Left lung (tissue), 10 donors: ENCODE measurements around the gene C4orf33. TPM values are rescaled to one million over a fixed set of nuclear protein-coding genes. Genes with fewer than 3 reads are reported as not detected.
"Not testable (repeated sequence)": the region's sequence is repeated elsewhere in the genome, so short reads cannot be mapped to it uniquely, and the experiment has no call there.

Experiments
- ATAC-seq: fragments of 200-7000 bp; cut with Tn5 transposase; one replicate; pipeline ENCODE4 v1.9.1; 2020; ENCODE audit warnings: moderate library complexity
- DNase-seq, 4 donors: peaks; one replicate each; pipeline ENCODE4 v3.0.0-alpha.2; 2013 to 2020
- H3K27ac ChIP-seq, 2 donors: fragments of 200-600 bp; sonication (generic) in 1 of 2; one replicate each; pipeline versions ENCODE4 v1.5.0 to v1.8.0; 2020 to 2021
- H3K27me3 ChIP-seq, 2 donors: fragments of 200-600 bp; sonication (generic) in 1 of 2; one replicate each; pipeline versions ENCODE4 v1.5.0 to v1.8.0; 2020 to 2021
- H3K36me3 ChIP-seq, 2 donors: fragments of 200-600 bp; sonication (generic) in 1 of 2; one replicate each; pipeline versions ENCODE4 v1.5.0 to v1.8.0; 2020 to 2021
- H3K4me1 ChIP-seq, 2 donors: fragments of 200-600 bp; one replicate each; pipeline ENCODE4 v1.8.0; 2021
- H3K4me3 ChIP-seq, 2 donors: fragments of 200-600 bp; sonication (generic) in 1 of 2; one replicate each; pipeline versions ENCODE4 v1.5.0 to v1.8.0; 2020 to 2021; ENCODE audit warnings: mild to moderate bottlenecking in 1 of 2
- H3K9me3 ChIP-seq, 2 donors: fragments of 200-600 bp; sonication (generic) in 1 of 2; one replicate each; pipeline versions ENCODE4 v1.5.0 to v1.8.0; 2020 to 2021
- CTCF ChIP-seq, 2 donors: fragments of 200-600 bp; sonication (generic) in 1 of 2; IDR thresholded peaks; one replicate each; pipeline versions ENCODE4 v1.5.0 to v1.8.0; 2021; ENCODE audit warnings: antibody characterized with exemption in 2 of 2
- intact Hi-C, 2 donors: fragments of 100-400 bp; cut with DNase I; formaldehyde crosslinking; loops; one replicate each; pipeline versions ENCODE4 v1.11.2 to v1.14.2; 2022
- polyA plus RNA-seq, 6 donors: library from polyadenylated mRNA; unstranded; fragments of 120-200 nt; gene quantifications; one replicate each; pipeline ENCODE4 v1.2.1, GENCODE V29; 2013; ENCODE audit not compliant: insufficient read length in 6 of 6
- total RNA-seq, 2 donors: library from RNA; stranded (reverse); fragmentation: NEBNext Ultra II Directional; extraction: Animal tissue kit (Norgen Biotek cat#: 25700); gene quantifications; one replicate each; pipeline ENCODE4 v1.2.1, GENCODE V29; 2021
- donor health status: DM: no; HTN: yes; CAD: no.
- donor health status: DM: no; HTN: no; CAD: no.

Gene C4orf33
- total and polyA plus RNA-seq, 8 donors, result 11.0 to 21.1 (median 18.1) TPM

- ATAC-seq (no peak), DNase-seq (no peak)
- H3K27ac ChIP-seq, result no peak overlapping the region
- no peak for TF ChIP-seq CTCF (IDR thresholded peaks at IDR 0.05)
- intact Hi-C loops, result no loop called here
- no peaks in the 10 kb centered on the region for H3K4me1 ChIP-seq
- H3K36me3 ChIP-seq, result no peaks in the 10 kb centered on the region
- H3K27me3 ChIP-seq, result no peaks in the 10 kb centered on the region
- H3K9me3 ChIP-seq, result no peaks in the 10 kb centered on the region
- H3K4me3 ChIP-seq, result no peak overlapping the region
These were observed 21.8 kb downstream of the C4orf33 start for GRCh38 chr4:129117705-129118104.

GRCh38 chr4:129126614-129127013, 30.7 kb downstream of the C4orf33 start:
- H3K9me3 ChIP-seq, DNase-seq, H3K36me3 ChIP-seq, H3K27ac ChIP-seq, intact Hi-C loops, H3K4me1 ChIP-seq, ATAC-seq, H3K4me3 ChIP-seq, H3K27me3 ChIP-seq: not testable (repeated sequence)

GRCh38 chr4:129129143-129129542, 33.2 kb downstream of the C4orf33 start:
- TF ChIP-seq CTCF (IDR thresholded peaks at IDR 0.05), result no peak
- Histone ChIP-seq H3K36me3 (no peaks in the 10 kb centered on the region), H3K27ac (no peak overlapping the region), H3K4me1 (no peaks in the 10 kb centered on the region), H3K4me3 (no peak overlapping the region), H3K27me3 (no peaks in the 10 kb centered on the region), H3K9me3 (peaks cover 0 to 16% of the 10 kb centered on the region in 2 donors)
- ATAC-seq (no peak), DNase-seq (no peak)
- intact Hi-C loops, result no loop called here

GRCh38 chr4:129131343-129131742, 35.4 kb downstream of the C4orf33 start:
- no peak for DNase-seq
- no peaks in the 10 kb centered on the region for H3K27me3 ChIP-seq
- H3K4me3 ChIP-seq, result no peak overlapping the region
- TF ChIP-seq CTCF (IDR thresholded peaks at IDR 0.05), result no peak
- H3K27ac ChIP-seq, result no peak overlapping the region
- H3K4me1 ChIP-seq, result no peaks in the 10 kb centered on the region
- ATAC-seq, result no peak
- H3K9me3 ChIP-seq, result peaks cover 0 to 16% of the 10 kb centered on the region in 2 donors
- intact Hi-C loops, result no loop called here
- H3K36me3 ChIP-seq, result no peaks in the 10 kb centered on the region

GRCh38 chr4:129136433-129136832, 40.5 kb downstream of the C4orf33 start:
- DNase-seq, result no peak
- H3K27me3 ChIP-seq, result no peaks in the 10 kb centered on the region
- H3K4me1 ChIP-seq, result no peaks in the 10 kb centered on the region
- TF ChIP-seq CTCF (IDR thresholded peaks at IDR 0.05), result no peak
- ATAC-seq, result no peak
- H3K27ac ChIP-seq, result no peak overlapping the region
- intact Hi-C loops, result no loop called here
- no peak overlapping the region for H3K4me3 ChIP-seq
- H3K36me3 ChIP-seq, result no peaks in the 10 kb centered on the region
- H3K9me3 ChIP-seq, result peaks cover 0 to 14% of the 10 kb centered on the region in 2 donors

- Histone ChIP-seq H3K36me3 (no peaks in the 10 kb centered on the region), H3K27ac (no peak overlapping the region), H3K27me3 (no peaks in the 10 kb centered on the region), H3K4me1 (no peaks in the 10 kb centered on the region), H3K9me3 (no peaks in the 10 kb centered on the region), H3K4me3 (no peak overlapping the region)
- intact Hi-C loops, result no loop called here
- DNase-seq (no peak), ATAC-seq (no peak)
- no peak for TF ChIP-seq CTCF (IDR thresholded peaks at IDR 0.05)
These were observed 43.0 kb downstream of the C4orf33 start for GRCh38 chr4:129138810-129139496.
